Naive B cell (primary cell): ENCODE results near the gene DNM3. TPM values are rescaled to one million over a fixed set of nuclear protein-coding genes. Genes with fewer than 3 reads are reported as not detected.
A peak's percentile ranks its signal among the peaks of the same experiment; 100 is the strongest.

Source experiments
- ATAC-seq, 2 donors: fragments of 150-1000 bp; cut with Tn5 transposase; 2 replicates each; pipeline ENCODE4 v1.10.0; 2021; ENCODE audit warnings: low read depth in 2 of 2, mild to moderate bottlenecking in 2 of 2, moderate library complexity in 2 of 2
- DNase-seq: peaks from one replicate; pipeline ENCODE4 v3.0.0; 2022
- H3K27ac Mint-ChIP-seq, 6 donors: one replicate each; pipeline ENCODE4 v1.8.0; 2020 to 2022; ENCODE audit warnings: mild to moderate bottlenecking in 6 of 6, mixed read lengths in 6 of 6, moderate library complexity in 5 of 6, inconsistent platforms in 2 of 6
- H3K27me3 Mint-ChIP-seq, 3 donors: one replicate each; pipeline ENCODE4 v1.8.0; 2021 to 2022; ENCODE audit warnings: mixed read lengths in 3 of 3, mild to moderate bottlenecking in 1 of 3
- H3K36me3 Mint-ChIP-seq, 2 donors: one replicate each; pipeline ENCODE4 v1.8.0; 2020 to 2022; ENCODE audit warnings: mixed read lengths in 2 of 2, inconsistent platforms in 1 of 2, mild to moderate bottlenecking in 1 of 2
- H3K4me1 Mint-ChIP-seq, 3 donors: one replicate each; pipeline ENCODE4 v1.8.0; 2020 to 2022; ENCODE audit warnings: mixed read lengths in 3 of 3, inconsistent platforms in 1 of 3, mild to moderate bottlenecking in 1 of 3, moderate library complexity in 1 of 3
- H3K4me3 Mint-ChIP-seq, 8 donors: one replicate each; pipeline ENCODE4 v1.8.0; 2020 to 2022; ENCODE audit warnings: mild to moderate bottlenecking in 8 of 8, mixed read lengths in 8 of 8, moderate library complexity in 8 of 8, inconsistent platforms in 2 of 8
- H3K9me3 Mint-ChIP-seq, 7 donors: one replicate each; pipeline ENCODE4 v1.8.0; 2020 to 2022; ENCODE audit warnings: mixed read lengths in 7 of 7, mild to moderate bottlenecking in 5 of 7, inconsistent platforms in 2 of 7, moderate library complexity in 1 of 7
- polyA plus RNA-seq, 6 donors: library from polyadenylated mRNA; unstranded; fragments of 300-500 nt; fragmentation: Illumina TruSeq; gene quantifications; one replicate each; pipeline ENCODE4 v1.2.3, GENCODE V29; 2021; ENCODE audit warnings: low read depth in 6 of 6

Gene DNM3
- polyA plus RNA-seq, 6 donors from 2014 or later: 0.32 to 6.6 (median 0.57) TPM

GRCh38 chr1:172345077-172345476, 503.8 kb downstream of the DNM3 start:
- no peaks in the 10 kb centered on the region for H3K27me3 Mint-ChIP-seq
- H3K4me3 Mint-ChIP-seq: no peak overlapping the region
- no peak for DNase-seq
- peaks cover 12 to 48% (median 23%) of the 10 kb centered on the region in 3 donors for H3K4me1 Mint-ChIP-seq
- peak overlapping the region in 2 of 6 donors; percentile 46 to 76 for H3K27ac Mint-ChIP-seq
- H3K9me3 Mint-ChIP-seq: peaks cover 12 to 26% (median 17%) of the 10 kb centered on the region in 7 donors
- ATAC-seq: no peak
- H3K36me3 Mint-ChIP-seq: peaks cover 17 to 24% of the 10 kb centered on the region in 2 donors

- no peak overlapping the region for H3K4me3 Mint-ChIP-seq
- peaks cover 17 to 24% of the 10 kb centered on the region in 2 donors for H3K36me3 Mint-ChIP-seq
- no peak for ATAC-seq
- DNase-seq: no peak
- H3K4me1 Mint-ChIP-seq: peaks cover 9 to 31% (median 13%) of the 10 kb centered on the region in 3 donors
- H3K27ac Mint-ChIP-seq: no peak overlapping the region
- H3K9me3 Mint-ChIP-seq: peaks cover 12 to 26% (median 17%) of the 10 kb centered on the region in 7 donors
- no peaks in the 10 kb centered on the region for H3K27me3 Mint-ChIP-seq
Measured at GRCh38 chr1:172347416-172347815, 506.1 kb downstream of the DNM3 start.

- ATAC-seq (no peak), DNase-seq (no peak)
- no peak overlapping the region for H3K4me3 Mint-ChIP-seq
- peaks cover 12 to 26% (median 17%) of the 10 kb centered on the region in 7 donors for H3K9me3 Mint-ChIP-seq
- H3K27ac Mint-ChIP-seq: no peak overlapping the region
- no peaks in the 10 kb centered on the region for H3K27me3 Mint-ChIP-seq
- peaks cover 7 to 20% (median 9%) of the 10 kb centered on the region in 3 donors for H3K4me1 Mint-ChIP-seq
- H3K36me3 Mint-ChIP-seq: peaks cover 17 to 23% of the 10 kb centered on the region in 2 donors
Measured at GRCh38 chr1:172350856-172351255, 509.6 kb downstream of the DNM3 start.

GRCh38 chr1:172351346-172351745, 510.0 kb downstream of the DNM3 start:
- Mint-ChIP-seq H3K27me3 (no peaks in the 10 kb centered on the region), H3K4me3 (no peak overlapping the region), H3K4me1 (peaks cover 7 to 20% (median 9%) of the 10 kb centered on the region in 3 donors), H3K27ac (no peak overlapping the region), H3K9me3 (peaks cover 8 to 21% (median 12%) of the 10 kb centered on the region in 7 donors), H3K36me3 (peaks cover 13 to 18% of the 10 kb centered on the region in 2 donors)
- DNase-seq: no peak
- ATAC-seq: no peak

- Mint-ChIP-seq H3K27me3 (no peaks in the 10 kb centered on the region), H3K36me3 (peaks cover 12 to 16% of the 10 kb centered on the region in 2 donors), H3K9me3 (peaks cover 6 to 19% (median 12%) of the 10 kb centered on the region in 7 donors), H3K27ac (no peak overlapping the region), H3K4me1 (peaks cover 7 to 20% (median 9%) of the 10 kb centered on the region in 3 donors), H3K4me3 (no peak overlapping the region)
- ATAC-seq: no peak
- DNase-seq: no peak
Measured at GRCh38 chr1:172351754-172352161, 510.5 kb downstream of the DNM3 start.

- Mint-ChIP-seq H3K27me3 (no peaks in the 10 kb centered on the region), H3K27ac (peak overlapping the region in 2 of 6 donors; percentile 18 to 28), H3K9me3 (peaks cover 2 to 13% (median 8%) of the 10 kb centered on the region in 7 donors), H3K4me3 (no peak overlapping the region), H3K36me3 (peaks cover 5 to 10% of the 10 kb centered on the region in 2 donors), H3K4me1 (peaks cover 9 to 20% (median 10%) of the 10 kb centered on the region in 3 donors)
- DNase-seq (no peak), ATAC-seq (no peak)
Measured at GRCh38 chr1:172352435-172352834, 511.1 kb downstream of the DNM3 start.

GRCh38 chr1:172354291-172355274, 513.3 kb downstream of the DNM3 start:
- H3K27me3 Mint-ChIP-seq: no peaks in the 10 kb centered on the region
- peaks cover 24 to 31% (median 30%) of the 10 kb centered on the region in 3 donors for H3K4me1 Mint-ChIP-seq
- DNase-seq (no peak), ATAC-seq (no peak)
- H3K9me3 Mint-ChIP-seq: no peaks in the 10 kb centered on the region
- no peak overlapping the region for H3K4me3 Mint-ChIP-seq
- peak overlapping the region in 4 of 6 donors; percentile 4 to 74 (median 18) for H3K27ac Mint-ChIP-seq
- no peaks in the 10 kb centered on the region for H3K36me3 Mint-ChIP-seq

- ATAC-seq (no peak), DNase-seq (no peak)
- Mint-ChIP-seq H3K36me3 (no peaks in the 10 kb centered on the region), H3K4me3 (no peak overlapping the region), H3K9me3 (no peaks in the 10 kb centered on the region), H3K4me1 (peaks cover 30 to 36% (median 35%) of the 10 kb centered on the region in 3 donors), H3K27ac (peak overlapping the region in 5 of 6 donors; percentile 15 to 80 (median 45)), H3K27me3 (no peaks in the 10 kb centered on the region)
Measured at GRCh38 chr1:172356620-172357019, 515.3 kb downstream of the DNM3 start.

GRCh38 chr1:172357753-172358385, 516.6 kb downstream of the DNM3 start:
- DNase-seq (no peak), ATAC-seq (peak; percentile 35 to 41)
- H3K36me3 Mint-ChIP-seq: no peaks in the 10 kb centered on the region
- H3K4me1 Mint-ChIP-seq: peaks cover 30 to 35% (median 34%) of the 10 kb centered on the region in 3 donors
- peak overlapping the region; percentile 67 to 90 (median 80) for H3K27ac Mint-ChIP-seq
- no peaks in the 10 kb centered on the region for H3K9me3 Mint-ChIP-seq
- peak overlapping the region in 7 of 8 donors; percentile 3 to 77 (median 34) for H3K4me3 Mint-ChIP-seq
- no peaks in the 10 kb centered on the region for H3K27me3 Mint-ChIP-seq

- peaks cover 23 to 29% (median 28%) of the 10 kb centered on the region in 3 donors for H3K4me1 Mint-ChIP-seq
- peak overlapping the region in 3 of 6 donors; percentile 8 to 80 (median 19) for H3K27ac Mint-ChIP-seq
Measured at GRCh38 chr1:172359491-172359999, 518.2 kb downstream of the DNM3 start.

GRCh38 chr1:172360511-172360910, 519.2 kb downstream of the DNM3 start:
- no peak for DNase-seq
- peaks cover 15 to 25% (median 23%) of the 10 kb centered on the region in 3 donors for H3K4me1 Mint-ChIP-seq
- peak overlapping the region in 1 of 8 donors; percentile 64 for H3K4me3 Mint-ChIP-seq
- H3K27ac Mint-ChIP-seq: no peak overlapping the region
- no peaks in the 10 kb centered on the region for H3K36me3 Mint-ChIP-seq
- no peaks in the 10 kb centered on the region for H3K27me3 Mint-ChIP-seq
- peaks cover 0 to 2% (median 0%) of the 10 kb centered on the region in 7 donors for H3K9me3 Mint-ChIP-seq
- ATAC-seq: no peak

More at GRCh38 chr1:172359491-172359999, 518.2 kb downstream of the DNM3 start:
- Mint-ChIP-seq H3K36me3 (no peaks in the 10 kb centered on the region), H3K4me3 (no peak overlapping the region), H3K9me3 (no peaks in the 10 kb centered on the region), H3K27me3 (no peaks in the 10 kb centered on the region)
- no peak for DNase-seq
- no peak for ATAC-seq

GRCh38 chr1:172360985-172361384, 519.7 kb downstream of the DNM3 start:
- peaks cover 15 to 25% (median 23%) of the 10 kb centered on the region in 3 donors for H3K4me1 Mint-ChIP-seq
- peak; percentile 25 for DNase-seq
- peak; percentile 69 to 75 for ATAC-seq
- H3K36me3 Mint-ChIP-seq: no peaks in the 10 kb centered on the region
- no peaks in the 10 kb centered on the region for H3K27me3 Mint-ChIP-seq
- H3K27ac Mint-ChIP-seq: peak overlapping the region in 3 of 6 donors; percentile 12 to 64 (median 57)
- H3K4me3 Mint-ChIP-seq: peak overlapping the region in 5 of 8 donors; percentile 3 to 57 (median 22)
- H3K9me3 Mint-ChIP-seq: peaks cover 0 to 4% (median 0%) of the 10 kb centered on the region in 7 donors

GRCh38 chr1:172363852-172364251, 522.6 kb downstream of the DNM3 start:
- H3K27ac Mint-ChIP-seq: no peak overlapping the region
- DNase-seq (no peak), ATAC-seq (no peak)
- H3K4me1 Mint-ChIP-seq: peaks cover 4 to 12% (median 8%) of the 10 kb centered on the region in 3 donors
- peaks cover 15 to 20% of the 10 kb centered on the region in 2 donors for H3K36me3 Mint-ChIP-seq
- peaks cover 9 to 28% (median 20%) of the 10 kb centered on the region in 7 donors for H3K9me3 Mint-ChIP-seq
- no peak overlapping the region for H3K4me3 Mint-ChIP-seq
- H3K27me3 Mint-ChIP-seq: no peaks in the 10 kb centered on the region
